ENCODE measurements around the gene PRR11.
"Not testable (repeated sequence)": the region's sequence is repeated elsewhere in the genome, so short reads cannot be mapped to it uniquely, and the experiment has no call there.

The PRR11 gene

GRCh38 chr17:59154292-59154720 lies 1.2 kb upstream of the PRR11 start:
- Histone ChIP-seq H3K36me3 (ENCODE audit: insufficient read depth, low read depth, low read length) (0 out of 2 replicates have a peak, but pooled peaks cover 2% of the 10 kb centered on the region), H3K9ac (ENCODE audit: low read depth, low read length) (peak overlapping the region; percentile 99), H3K27me3 (ENCODE audit: insufficient read depth, low read length) (no peaks in the 10 kb centered on the region), H3K9me3 (ENCODE audit: insufficient read depth, low read depth, low read length) (no peaks in the 10 kb centered on the region), H3K4me3 (ENCODE audit: low read length) (peak overlapping the region; percentile 95), H3K4me1 (ENCODE audit: insufficient read depth, low read length) (peaks cover 29% of the 10 kb centered on the region), H3K27ac (ENCODE audit: low read length) (peak overlapping the region; percentile 85)

- Histone ChIP-seq H3K9me3 (ENCODE audit: insufficient read depth, low read depth, low read length) (no peaks in the 10 kb centered on the region), H3K4me3 (ENCODE audit: low read length) (peak within 1 kb of the TSS; percentile 95), H3K9ac (ENCODE audit: low read depth, low read length) (peak within 1 kb of the TSS; percentile 99), H3K27ac (ENCODE audit: low read length) (peak within 1 kb of the TSS; percentile 85), H3K36me3 (ENCODE audit: insufficient read depth, low read depth, low read length) (0 out of 2 replicates have a peak, but pooled peaks cover 3% of the 10 kb centered on the region), H3K27me3 (ENCODE audit: insufficient read depth, low read length) (no peaks in the 10 kb centered on the region), H3K4me1 (ENCODE audit: insufficient read depth, low read length) (peaks cover 29% of the 10 kb centered on the region)
Measured at GRCh38 chr17:59154721-59155438, 666 bp upstream of the PRR11 start, which contains the start of gene SKA2. Gene SKA2 (minus strand): TSS chr17:59155186. CDS start chr17:59155163, 23 bp downstream.

- Histone ChIP-seq H3K4me3 (ENCODE audit: low read length) (no peak overlapping the region), H3K9me3 (ENCODE audit: insufficient read depth, low read depth, low read length) (no peaks in the 10 kb centered on the region), H3K9ac (ENCODE audit: low read depth, low read length) (no peak overlapping the region), H3K27ac (ENCODE audit: low read length) (no peak overlapping the region), H3K27me3 (ENCODE audit: insufficient read depth, low read length) (no peaks in the 10 kb centered on the region), H3K36me3 (ENCODE audit: insufficient read depth, low read depth, low read length) (peaks cover 19% of the 10 kb centered on the region; the same call in 1 of the 2 replicates), H3K4me1 (ENCODE audit: insufficient read depth, low read length) (0 out of 2 replicates have a peak, but pooled peaks cover 4% of the 10 kb centered on the region)
Measured at GRCh38 chr17:59160157-59161025, 4.8 kb downstream of the PRR11 start.

- H3K27ac ChIP-seq (ENCODE audit: low read length), result no peak overlapping the region
- peaks cover 19% of the 10 kb centered on the region; the same call in 1 of the 2 replicates for H3K36me3 ChIP-seq (ENCODE audit: insufficient read depth, low read depth, low read length)
- H3K4me1 ChIP-seq (ENCODE audit: insufficient read depth, low read length), result peaks cover 7% of the 10 kb centered on the region; the same call in 1 of the 2 replicates
- no peaks in the 10 kb centered on the region for H3K27me3 ChIP-seq (ENCODE audit: insufficient read depth, low read length)
- H3K9ac ChIP-seq (ENCODE audit: low read depth, low read length), result no peak overlapping the region
- no peaks in the 10 kb centered on the region for H3K9me3 ChIP-seq (ENCODE audit: insufficient read depth, low read depth, low read length)
- no peak overlapping the region for H3K4me3 ChIP-seq (ENCODE audit: low read length)
Measured at GRCh38 chr17:59161477-59161876, 5.9 kb downstream of the PRR11 start.

- Histone ChIP-seq H3K9ac (ENCODE audit: low read depth, low read length) (no peak overlapping the region), H3K27me3 (ENCODE audit: insufficient read depth, low read length) (no peaks in the 10 kb centered on the region), H3K4me1 (ENCODE audit: insufficient read depth, low read length) (peaks cover 3% of the 10 kb centered on the region; the same call in 1 of the 2 replicates), H3K27ac (ENCODE audit: low read length) (no peak overlapping the region), H3K9me3 (ENCODE audit: insufficient read depth, low read depth, low read length) (no peaks in the 10 kb centered on the region), H3K4me3 (ENCODE audit: low read length) (no peak overlapping the region), H3K36me3 (ENCODE audit: insufficient read depth, low read depth, low read length) (peaks cover 19% of the 10 kb centered on the region; the same call in 1 of the 2 replicates)
Measured at GRCh38 chr17:59165933-59166342, 10.4 kb downstream of the PRR11 start.

- Histone ChIP-seq H3K4me3 (ENCODE audit: low read length) (no peak overlapping the region), H3K4me1 (ENCODE audit: insufficient read depth, low read length) (peaks cover 3% of the 10 kb centered on the region; the same call in 1 of the 2 replicates), H3K9me3 (ENCODE audit: insufficient read depth, low read depth, low read length) (no peaks in the 10 kb centered on the region), H3K27me3 (ENCODE audit: insufficient read depth, low read length) (no peaks in the 10 kb centered on the region), H3K36me3 (ENCODE audit: insufficient read depth, low read depth, low read length) (peaks cover 24% of the 10 kb centered on the region), H3K9ac (ENCODE audit: low read depth, low read length) (no peak overlapping the region), H3K27ac (ENCODE audit: low read length) (no peak overlapping the region)
Measured at GRCh38 chr17:59167571-59168001, 12.0 kb downstream of the PRR11 start.

GRCh38 chr17:59172436-59173004 lies 17.0 kb downstream of the PRR11 start:
- Histone ChIP-seq H3K27ac (ENCODE audit: low read length) (no peak overlapping the region), H3K36me3 (ENCODE audit: insufficient read depth, low read depth, low read length) (peaks cover 38% of the 10 kb centered on the region), H3K9ac (ENCODE audit: low read depth, low read length) (no peak overlapping the region), H3K4me1 (ENCODE audit: insufficient read depth, low read length) (no peaks in the 10 kb centered on the region), H3K9me3 (ENCODE audit: insufficient read depth, low read depth, low read length) (no peaks in the 10 kb centered on the region), H3K4me3 (ENCODE audit: low read length) (no peak overlapping the region), H3K27me3 (ENCODE audit: insufficient read depth, low read length) (no peaks in the 10 kb centered on the region)

GRCh38 chr17:59174671-59175070 lies 19.1 kb downstream of the PRR11 start:
- Histone ChIP-seq H3K4me1 (ENCODE audit: insufficient read depth, low read length) (no peaks in the 10 kb centered on the region), H3K9me3 (ENCODE audit: insufficient read depth, low read depth, low read length) (no peaks in the 10 kb centered on the region), H3K36me3 (ENCODE audit: insufficient read depth, low read depth, low read length) (peaks cover 36% of the 10 kb centered on the region), H3K27ac (ENCODE audit: low read length) (no peak overlapping the region), H3K4me3 (ENCODE audit: low read length) (no peak overlapping the region), H3K9ac (ENCODE audit: low read depth, low read length) (no peak overlapping the region), H3K27me3 (ENCODE audit: insufficient read depth, low read length) (no peaks in the 10 kb centered on the region)

- H3K4me3 ChIP-seq (ENCODE audit: low read length), result no peak overlapping the region
- H3K9me3 ChIP-seq (ENCODE audit: insufficient read depth, low read depth, low read length), result no peaks in the 10 kb centered on the region
- no peak overlapping the region for H3K27ac ChIP-seq (ENCODE audit: low read length)
- no peaks in the 10 kb centered on the region for H3K27me3 ChIP-seq (ENCODE audit: insufficient read depth, low read length)
- no peak overlapping the region for H3K9ac ChIP-seq (ENCODE audit: low read depth, low read length)
- no peaks in the 10 kb centered on the region for H3K4me1 ChIP-seq (ENCODE audit: insufficient read depth, low read length)
- H3K36me3 ChIP-seq (ENCODE audit: insufficient read depth, low read depth, low read length), result peaks cover 35% of the 10 kb centered on the region
Measured at GRCh38 chr17:59175076-59175475, 19.5 kb downstream of the PRR11 start.

- Histone ChIP-seq H3K27ac (ENCODE audit: low read length) (no peak overlapping the region), H3K4me1 (ENCODE audit: insufficient read depth, low read length) (no peaks in the 10 kb centered on the region), H3K9me3 (ENCODE audit: insufficient read depth, low read depth, low read length) (no peaks in the 10 kb centered on the region), H3K27me3 (ENCODE audit: insufficient read depth, low read length) (no peaks in the 10 kb centered on the region), H3K4me3 (ENCODE audit: low read length) (no peak overlapping the region), H3K36me3 (ENCODE audit: insufficient read depth, low read depth, low read length) (peaks cover 16% of the 10 kb centered on the region), H3K9ac (ENCODE audit: low read depth, low read length) (no peak overlapping the region)
Measured at GRCh38 chr17:59178266-59178985, 22.9 kb downstream of the PRR11 start.

- H3K9me3 ChIP-seq (ENCODE audit: insufficient read depth, low read depth, low read length); H3K4me1 ChIP-seq (ENCODE audit: insufficient read depth, low read length); H3K36me3 ChIP-seq (ENCODE audit: insufficient read depth, low read depth, low read length); H3K27me3 ChIP-seq (ENCODE audit: insufficient read depth, low read length); H3K9ac ChIP-seq (ENCODE audit: low read depth, low read length); H3K4me3 ChIP-seq (ENCODE audit: low read length); H3K27ac ChIP-seq (ENCODE audit: low read length): not testable (repeated sequence)
Measured at GRCh38 chr17:59179601-59180000, 24.1 kb downstream of the PRR11 start.

Data from iPS-20b (cell line).